HG03432 (cell line): ENCODE measurements around the gene P4HTM.

ENCODE experiments used
- ATAC-seq: cut with Tn5 transposase; IDR thresholded peaks from one replicate; pipeline ENCODE4 v1.9.1; 2021; ENCODE audit warnings: mild to moderate bottlenecking, moderate library complexity; ENCODE audit not compliant: unreplicated experiment

P4HTM gene

GRCh38 chr3:49021813-49022687, 32.0 kb downstream of the P4HTM start, which contains the start of gene NDUFAF3:
Gene NDUFAF3 (plus strand): TSS chr3:49022121. CDS start chr3:49022145, 24 bp downstream.
- ATAC-seq: peak; percentile 62

GRCh38 chr3:49022688-49023171, 32.7 kb downstream of the P4HTM start:
- ATAC-seq: no peak

- ATAC-seq: no peak
Measured at GRCh38 chr3:49023775-49024174, 33.7 kb downstream of the P4HTM start.

- no peak for ATAC-seq
Measured at GRCh38 chr3:49024449-49024848, 34.4 kb downstream of the P4HTM start.

GRCh38 chr3:49025005-49025792, 35.2 kb downstream of the P4HTM start:
- ATAC-seq: no peak

- no peak for ATAC-seq
Measured at GRCh38 chr3:49025793-49026520, 35.9 kb downstream of the P4HTM start.

- ATAC-seq: no peak
Measured at GRCh38 chr3:49026536-49026935, 36.5 kb downstream of the P4HTM start.

- no peak for ATAC-seq
Measured at GRCh38 chr3:49027634-49028033, 37.6 kb downstream of the P4HTM start.

- no peak for ATAC-seq
Measured at GRCh38 chr3:49028298-49028672, 38.2 kb downstream of the P4HTM start.

- ATAC-seq: peak; percentile 89
Measured at GRCh38 chr3:49028673-49029562, 38.9 kb downstream of the P4HTM start, which contains the start of gene IMPDH2. Gene IMPDH2 (minus strand): TSS chr3:49029398. CDS start chr3:49029350, 48 bp downstream.

- no peak for ATAC-seq
Measured at GRCh38 chr3:49029563-49029884, 39.5 kb downstream of the P4HTM start.

GRCh38 chr3:49030321-49030720, 40.3 kb downstream of the P4HTM start:
- no peak for ATAC-seq

- no peak for ATAC-seq
Measured at GRCh38 chr3:49032646-49033304, 42.7 kb downstream of the P4HTM start.

- ATAC-seq: no peak
Measured at GRCh38 chr3:49034650-49035049, 44.6 kb downstream of the P4HTM start.

GRCh38 chr3:49035281-49035680, 45.2 kb downstream of the P4HTM start:
- no peak for ATAC-seq

- no peak for ATAC-seq
Measured at GRCh38 chr3:49053543-49053942, 63.5 kb downstream of the P4HTM start.

GRCh38 chr3:49054344-49054862, 64.4 kb downstream of the P4HTM start:
- ATAC-seq: no peak
